ENCODE measurements around the gene NIPSNAP3A. TPM values are rescaled to one million over a fixed set of nuclear protein-coding genes. Genes with fewer than 3 reads are reported as not detected.

The NIPSNAP3A gene
- total and polyA plus RNA-seq, 2 of the 8 experiments (the other 6 are each of a cell fraction or from before 2014, with no cell fraction given), result 9.3 to 9.4 TPM

GRCh38 chr9:104802110-104802509 is 54.6 kb downstream of the NIPSNAP3A start (continued):
- TF ChIP-seq, protein P1, sequence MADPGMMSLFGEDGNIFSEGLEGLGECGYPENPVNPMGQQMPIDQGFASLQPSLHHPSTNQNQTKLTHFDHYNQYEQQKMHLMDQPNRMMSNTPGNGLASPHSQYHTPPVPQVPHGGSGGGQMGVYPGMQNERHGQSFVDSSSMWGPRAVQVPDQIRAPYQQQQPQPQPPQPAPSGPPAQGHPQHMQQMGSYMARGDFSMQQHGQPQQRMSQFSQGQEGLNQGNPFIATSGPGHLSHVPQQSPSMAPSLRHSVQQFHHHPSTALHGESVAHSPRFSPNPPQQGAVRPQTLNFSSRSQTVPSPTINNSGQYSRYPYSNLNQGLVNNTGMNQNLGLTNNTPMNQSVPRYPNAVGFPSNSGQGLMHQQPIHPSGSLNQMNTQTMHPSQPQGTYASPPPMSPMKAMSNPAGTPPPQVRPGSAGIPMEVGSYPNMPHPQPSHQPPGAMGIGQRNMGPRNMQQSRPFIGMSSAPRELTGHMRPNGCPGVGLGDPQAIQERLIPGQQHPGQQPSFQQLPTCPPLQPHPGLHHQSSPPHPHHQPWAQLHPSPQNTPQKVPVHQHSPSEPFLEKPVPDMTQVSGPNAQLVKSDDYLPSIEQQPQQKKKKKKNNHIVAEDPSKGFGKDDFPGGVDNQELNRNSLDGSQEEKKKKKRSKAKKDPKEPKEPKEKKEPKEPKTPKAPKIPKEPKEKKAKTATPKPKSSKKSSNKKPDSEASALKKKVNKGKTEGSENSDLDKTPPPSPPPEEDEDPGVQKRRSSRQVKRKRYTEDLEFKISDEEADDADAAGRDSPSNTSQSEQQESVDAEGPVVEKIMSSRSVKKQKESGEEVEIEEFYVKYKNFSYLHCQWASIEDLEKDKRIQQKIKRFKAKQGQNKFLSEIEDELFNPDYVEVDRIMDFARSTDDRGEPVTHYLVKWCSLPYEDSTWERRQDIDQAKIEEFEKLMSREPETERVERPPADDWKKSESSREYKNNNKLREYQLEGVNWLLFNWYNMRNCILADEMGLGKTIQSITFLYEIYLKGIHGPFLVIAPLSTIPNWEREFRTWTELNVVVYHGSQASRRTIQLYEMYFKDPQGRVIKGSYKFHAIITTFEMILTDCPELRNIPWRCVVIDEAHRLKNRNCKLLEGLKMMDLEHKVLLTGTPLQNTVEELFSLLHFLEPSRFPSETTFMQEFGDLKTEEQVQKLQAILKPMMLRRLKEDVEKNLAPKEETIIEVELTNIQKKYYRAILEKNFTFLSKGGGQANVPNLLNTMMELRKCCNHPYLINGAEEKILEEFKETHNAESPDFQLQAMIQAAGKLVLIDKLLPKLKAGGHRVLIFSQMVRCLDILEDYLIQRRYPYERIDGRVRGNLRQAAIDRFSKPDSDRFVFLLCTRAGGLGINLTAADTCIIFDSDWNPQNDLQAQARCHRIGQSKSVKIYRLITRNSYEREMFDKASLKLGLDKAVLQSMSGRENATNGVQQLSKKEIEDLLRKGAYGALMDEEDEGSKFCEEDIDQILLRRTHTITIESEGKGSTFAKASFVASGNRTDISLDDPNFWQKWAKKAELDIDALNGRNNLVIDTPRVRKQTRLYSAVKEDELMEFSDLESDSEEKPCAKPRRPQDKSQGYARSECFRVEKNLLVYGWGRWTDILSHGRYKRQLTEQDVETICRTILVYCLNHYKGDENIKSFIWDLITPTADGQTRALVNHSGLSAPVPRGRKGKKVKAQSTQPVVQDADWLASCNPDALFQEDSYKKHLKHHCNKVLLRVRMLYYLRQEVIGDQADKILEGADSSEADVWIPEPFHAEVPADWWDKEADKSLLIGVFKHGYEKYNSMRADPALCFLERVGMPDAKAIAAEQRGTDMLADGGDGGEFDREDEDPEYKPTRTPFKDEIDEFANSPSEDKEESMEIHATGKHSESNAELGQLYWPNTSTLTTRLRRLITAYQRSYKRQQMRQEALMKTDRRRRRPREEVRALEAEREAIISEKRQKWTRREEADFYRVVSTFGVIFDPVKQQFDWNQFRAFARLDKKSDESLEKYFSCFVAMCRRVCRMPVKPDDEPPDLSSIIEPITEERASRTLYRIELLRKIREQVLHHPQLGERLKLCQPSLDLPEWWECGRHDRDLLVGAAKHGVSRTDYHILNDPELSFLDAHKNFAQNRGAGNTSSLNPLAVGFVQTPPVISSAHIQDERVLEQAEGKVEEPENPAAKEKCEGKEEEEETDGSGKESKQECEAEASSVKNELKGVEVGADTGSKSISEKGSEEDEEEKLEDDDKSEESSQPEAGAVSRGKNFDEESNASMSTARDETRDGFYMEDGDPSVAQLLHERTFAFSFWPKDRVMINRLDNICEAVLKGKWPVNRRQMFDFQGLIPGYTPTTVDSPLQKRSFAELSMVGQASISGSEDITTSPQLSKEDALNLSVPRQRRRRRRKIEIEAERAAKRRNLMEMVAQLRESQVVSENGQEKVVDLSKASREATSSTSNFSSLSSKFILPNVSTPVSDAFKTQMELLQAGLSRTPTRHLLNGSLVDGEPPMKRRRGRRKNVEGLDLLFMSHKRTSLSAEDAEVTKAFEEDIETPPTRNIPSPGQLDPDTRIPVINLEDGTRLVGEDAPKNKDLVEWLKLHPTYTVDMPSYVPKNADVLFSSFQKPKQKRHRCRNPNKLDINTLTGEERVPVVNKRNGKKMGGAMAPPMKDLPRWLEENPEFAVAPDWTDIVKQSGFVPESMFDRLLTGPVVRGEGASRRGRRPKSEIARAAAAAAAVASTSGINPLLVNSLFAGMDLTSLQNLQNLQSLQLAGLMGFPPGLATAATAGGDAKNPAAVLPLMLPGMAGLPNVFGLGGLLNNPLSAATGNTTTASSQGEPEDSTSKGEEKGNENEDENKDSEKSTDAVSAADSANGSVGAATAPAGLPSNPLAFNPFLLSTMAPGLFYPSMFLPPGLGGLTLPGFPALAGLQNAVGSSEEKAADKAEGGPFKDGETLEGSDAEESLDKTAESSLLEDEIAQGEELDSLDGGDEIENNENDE (IDR thresholded peaks at IDR 0.05; ENCODE audit: insufficient replicate concordance, low read length), result no peak
- TF ChIP-seq BACH1 (IDR thresholded peaks at IDR 0.05; ENCODE audit: low read length) (no peak), YY1 (IDR thresholded peaks at IDR 0.05; ENCODE audit: low read depth, low read length) (no peak), TAF1 (IDR thresholded peaks at IDR 0.05; ENCODE audit: low read depth, low read length) (no peak), ASH2L (IDR thresholded peaks at IDR 0.05; ENCODE audit: low read length) (no peak), RFX5 (IDR thresholded peaks at IDR 0.05; ENCODE audit: borderline replicate concordance, low read depth, low read length) (no peak), TAF7 (optimal IDR thresholded peaks at IDR 0.05; ENCODE audit: borderline replicate concordance, low read depth, low read length) (no peak), POU5F1 (IDR thresholded peaks at IDR 0.05; ENCODE audit: low read depth, low read length) (no peak), EP300 (IDR thresholded peaks at IDR 0.05; ENCODE audit: borderline replicate concordance in 1 of 2, low read depth in 2 of 2, low read length in 2 of 2) (no peak), TBP (IDR thresholded peaks at IDR 0.05; ENCODE audit: low read depth, low read length) (no peak), RXRA (IDR thresholded peaks at IDR 0.05; ENCODE audit: insufficient read depth, low read depth, low read length) (no peak)
- TF ChIP-seq, protein P2, sequence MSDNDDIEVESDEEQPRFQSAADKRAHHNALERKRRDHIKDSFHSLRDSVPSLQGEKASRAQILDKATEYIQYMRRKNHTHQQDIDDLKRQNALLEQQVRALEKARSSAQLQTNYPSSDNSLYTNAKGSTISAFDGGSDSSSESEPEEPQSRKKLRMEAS (IDR thresholded peaks at IDR 0.05), result no peak
